Measurements from ENCODE around the gene CHCHD2.

DNA sequence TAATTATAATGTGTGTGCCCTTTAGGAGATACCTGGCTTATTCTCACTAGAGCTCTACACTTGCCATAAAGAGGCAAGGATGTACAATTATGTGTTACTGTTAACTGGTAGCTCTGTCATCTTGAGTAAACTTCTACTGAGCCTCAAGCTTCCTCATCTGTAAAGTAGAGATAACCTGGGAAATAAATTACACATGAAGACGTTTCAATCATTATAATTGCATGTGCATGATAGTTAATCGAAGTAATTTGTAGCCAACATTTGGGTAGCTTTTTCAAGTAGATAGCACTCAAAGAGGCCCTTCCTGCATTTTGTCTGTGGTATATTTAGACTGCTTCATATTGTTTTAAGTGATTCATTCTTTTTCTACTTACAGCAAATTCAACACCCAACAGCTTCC lies 52.3 kb downstream of the CHCHD2 start:
- TF ChIP-seq CTCF (IDR thresholded peaks at IDR 0.05) (no peak), EZH2 (IDR thresholded peaks at IDR 0.05) (no peak)

Measured in neural progenitor cell (in vitro differentiated cells).